DND-41 (cell line): ENCODE results near the gene GLS.

Experiments used
- EZH2 ChIP-seq: IDR thresholded peaks from 3 replicates; pipeline ENCODE4 v1.6.1; 2012; ENCODE audit warnings: borderline replicate concordance, low read depth, mild to moderate bottlenecking, moderate library complexity, low read length, inconsistent platforms; ENCODE audit not compliant: severe bottlenecking
- TF ChIP-seq, protein P1 (sequence below): IDR thresholded peaks from 2 replicates; pipeline ENCODE4 v1.5.1; 2012; ENCODE audit warnings: borderline replicate concordance, low read length, moderate library complexity, mild to moderate bottlenecking; ENCODE audit not compliant: poor library complexity, severe bottlenecking; ENCODE audit errors: extremely low read depth

DNA sequence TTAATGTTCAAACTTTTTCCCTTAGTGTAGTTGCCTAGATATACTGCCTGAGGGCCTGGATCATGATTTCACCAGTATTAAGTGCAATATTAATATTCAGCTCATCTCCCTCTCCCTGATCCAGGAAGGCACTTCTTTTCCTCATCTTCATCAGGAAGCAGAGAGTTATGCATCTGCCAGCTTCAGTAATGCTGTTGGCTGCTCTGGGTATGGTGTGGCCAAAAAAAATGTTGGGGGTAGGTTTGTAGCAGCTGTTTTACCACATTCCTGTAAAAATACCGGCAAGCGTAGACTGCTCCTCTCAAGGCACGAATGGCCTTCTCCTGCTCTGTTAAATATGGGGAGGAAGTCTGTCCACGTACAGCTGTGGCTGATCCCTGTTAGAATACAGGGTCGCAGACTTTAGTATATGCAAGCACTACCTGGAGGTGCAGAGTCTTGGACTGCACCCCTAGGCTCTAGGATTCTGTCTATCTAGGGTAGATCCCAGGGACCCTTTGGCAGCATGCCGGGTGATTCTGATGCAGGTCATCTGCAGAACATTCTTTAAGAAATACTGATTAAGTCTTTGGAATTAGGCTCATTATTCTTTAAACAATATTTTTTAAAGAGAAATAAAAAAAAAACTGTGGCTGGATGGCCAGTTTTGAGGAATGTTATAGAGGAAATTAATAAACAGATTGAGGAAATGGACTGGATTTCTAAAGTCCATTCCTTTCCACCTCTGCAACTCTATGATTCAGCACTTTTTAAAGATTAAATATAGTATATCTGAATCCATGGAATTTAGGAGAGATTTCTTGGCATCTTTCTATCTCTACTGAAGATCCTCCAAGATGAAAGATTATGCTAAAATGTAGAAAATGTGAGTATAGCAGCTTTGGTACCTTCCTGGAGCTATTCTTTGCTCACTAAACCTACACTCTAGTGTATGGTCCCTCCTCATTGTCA is 21.0 kb upstream of the GLS start:
- no peak for TF ChIP-seq EZH2
- TF ChIP-seq, protein P1, sequence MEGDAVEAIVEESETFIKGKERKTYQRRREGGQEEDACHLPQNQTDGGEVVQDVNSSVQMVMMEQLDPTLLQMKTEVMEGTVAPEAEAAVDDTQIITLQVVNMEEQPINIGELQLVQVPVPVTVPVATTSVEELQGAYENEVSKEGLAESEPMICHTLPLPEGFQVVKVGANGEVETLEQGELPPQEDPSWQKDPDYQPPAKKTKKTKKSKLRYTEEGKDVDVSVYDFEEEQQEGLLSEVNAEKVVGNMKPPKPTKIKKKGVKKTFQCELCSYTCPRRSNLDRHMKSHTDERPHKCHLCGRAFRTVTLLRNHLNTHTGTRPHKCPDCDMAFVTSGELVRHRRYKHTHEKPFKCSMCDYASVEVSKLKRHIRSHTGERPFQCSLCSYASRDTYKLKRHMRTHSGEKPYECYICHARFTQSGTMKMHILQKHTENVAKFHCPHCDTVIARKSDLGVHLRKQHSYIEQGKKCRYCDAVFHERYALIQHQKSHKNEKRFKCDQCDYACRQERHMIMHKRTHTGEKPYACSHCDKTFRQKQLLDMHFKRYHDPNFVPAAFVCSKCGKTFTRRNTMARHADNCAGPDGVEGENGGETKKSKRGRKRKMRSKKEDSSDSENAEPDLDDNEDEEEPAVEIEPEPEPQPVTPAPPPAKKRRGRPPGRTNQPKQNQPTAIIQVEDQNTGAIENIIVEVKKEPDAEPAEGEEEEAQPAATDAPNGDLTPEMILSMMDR: no peak
